Activated CD8-positive, alpha-beta memory T cell treated with anti-CD3 and anti-CD28 coated beads for 36 hours (primary cell): ENCODE measurements around the gene CKS2. TPM values are rescaled to one million over a fixed set of nuclear protein-coding genes. Genes with fewer than 3 reads are reported as not detected.
"Not testable (repeated sequence)": the region's sequence is repeated elsewhere in the genome, so short reads cannot be mapped to it uniquely, and the experiment has no call there.

Experiments
- CTCF ChIA-PET: fragments of 350-600 bp; sonication (Branson Sonifier 250); formaldehyde crosslinking; loops from one replicate; lab custom pipeline; 2021; ENCODE audit warnings: antibody characterized with exemption; lab: Charles Lee
- POLR2A ChIA-PET: fragments of 350-600 bp; sonication (Branson Sonifier 250); formaldehyde crosslinking; loops from one replicate; lab custom pipeline; 2021; ENCODE audit warnings: antibody characterized with exemption; lab: Charles Lee
- total RNA-seq, 2 experiments: library from RNA; stranded (reverse); gene quantifications; one replicate each; pipeline ENCODE4 v1.2.3, GENCODE V29; 2021

Gene CKS2
- 100 to 1,000 TPM; 279 to 297 TPM for total RNA-seq

- ChIA-PET CTCF (no interaction called here), POLR2A (interaction anchor here (0.5 to 1.2 kb wide), 6 partner anchors 8 to 226 kb away, joined by 3 to 5 read pairs (median 3); no protein-coding TSS in a partner anchor)
These were observed at the start of gene CKS2 for GRCh38 chr9:89310475-89311345. TSS of gene CKS2 (plus strand) at chr9:89311195. CDS start at chr9:89311293, 98 bp downstream.

GRCh38 chr9:89273528-89274279 is 37.3 kb upstream of the CKS2 start:
- POLR2A ChIA-PET = no interaction called here
- CTCF ChIA-PET = no interaction called here

GRCh38 chr9:89274838-89275237 is 36.2 kb upstream of the CKS2 start:
- ChIA-PET POLR2A (no interaction called here), CTCF (no interaction called here)

GRCh38 chr9:89276040-89276439 is 35.0 kb upstream of the CKS2 start:
- POLR2A ChIA-PET, CTCF ChIA-PET: not testable (repeated sequence)

- POLR2A ChIA-PET = no interaction called here
- CTCF ChIA-PET = no interaction called here
These were observed 34.0 kb upstream of the CKS2 start for GRCh38 chr9:89277043-89277442.

- POLR2A ChIA-PET = no interaction called here
- CTCF ChIA-PET = no interaction called here
These were observed 33.5 kb upstream of the CKS2 start for GRCh38 chr9:89277454-89277853.

- CTCF ChIA-PET = interaction anchor here (0.6 to 1.5 kb wide), 4 partner anchors 12 to 687 kb away, joined by 3 to 5 read pairs (median 3); no protein-coding TSS in a partner anchor
- POLR2A ChIA-PET = no interaction called here
These were observed 32.4 kb upstream of the CKS2 start for GRCh38 chr9:89278551-89278950.

- POLR2A ChIA-PET = no interaction called here
- CTCF ChIA-PET = interaction anchor here (0.7 to 1.5 kb wide), 3 partner anchors 13 to 687 kb away, joined by 3 read pairs; no protein-coding TSS in a partner anchor
These were observed 31.8 kb upstream of the CKS2 start for GRCh38 chr9:89278997-89279739.

GRCh38 chr9:89281106-89281505 is 29.9 kb upstream of the CKS2 start:
- ChIA-PET CTCF (no interaction called here), POLR2A (no interaction called here)

GRCh38 chr9:89282248-89282968 is 28.6 kb upstream of the CKS2 start:
- POLR2A ChIA-PET, CTCF ChIA-PET: not testable (repeated sequence)

GRCh38 chr9:89284076-89284475 is 26.9 kb upstream of the CKS2 start:
- POLR2A ChIA-PET = no interaction called here
- CTCF ChIA-PET = interaction anchor here (0.6 kb wide), 1 partner anchor 12 kb away, joined by 3 read pairs; no protein-coding TSS in a partner anchor

- ChIA-PET CTCF (no interaction called here), POLR2A (no interaction called here)
These were observed 19.3 kb upstream of the CKS2 start for GRCh38 chr9:89291741-89292140.

GRCh38 chr9:89293014-89293413 is 18.0 kb upstream of the CKS2 start:
- CTCF ChIA-PET = interaction anchor here (0.6 kb wide), 1 partner anchor 219 kb away, joined by 4 read pairs; no protein-coding TSS in a partner anchor
- POLR2A ChIA-PET = no interaction called here

- CTCF ChIA-PET = no interaction called here
- POLR2A ChIA-PET = no interaction called here
These were observed 15.6 kb upstream of the CKS2 start for GRCh38 chr9:89295400-89295799.

GRCh38 chr9:89301996-89302395 is 9.0 kb upstream of the CKS2 start:
- POLR2A ChIA-PET, CTCF ChIA-PET: not testable (repeated sequence)

GRCh38 chr9:89304020-89304833 is 6.8 kb upstream of the CKS2 start:
- CTCF ChIA-PET = no interaction called here
- POLR2A ChIA-PET = no interaction called here

- CTCF ChIA-PET = no interaction called here
These were observed 6.2 kb upstream of the CKS2 start for GRCh38 chr9:89304834-89305188.

GRCh38 chr9:89305868-89306267 is 5.1 kb upstream of the CKS2 start:
- CTCF ChIA-PET = no interaction called here
- POLR2A ChIA-PET = interaction anchor here (0.6 kb wide), 1 partner anchor 213 kb away, joined by 3 read pairs; no protein-coding TSS in a partner anchor

More at GRCh38 chr9:89304834-89305188, 6.2 kb upstream of the CKS2 start:
- POLR2A ChIA-PET = no interaction called here
